HCT116 (cell line): ENCODE measurements around the gene CCDC154. TPM values are rescaled to one million over a fixed set of nuclear protein-coding genes. Genes with fewer than 3 reads are reported as not detected.

ENCODE experiments used
- ATAC-seq: fragments of 200-7000 bp; cut with Tn5 transposase; 2 replicates; pipeline ENCODE4 v1.9.1; 2020; ENCODE audit warnings: mild to moderate bottlenecking, moderate library complexity
- BruUV-seq: library from RNA; stranded (reverse); fragments of 400-500 nt; replicated peaks from 2 replicates; lab custom pipeline; 2021; lab: Mats Ljungman, UMichigan
- CTCF ChIA-PET: fragments of 300-600 bp; sonication (Branson Sonifier 250); formaldehyde crosslinking; loops from one replicate; lab custom pipeline; 2021; ENCODE audit warnings: antibody characterized with exemption; lab: Charles Lee
- POLR2A ChIA-PET: fragments of 300-600, 350-600 bp; sonication (Branson Sonifier 250); formaldehyde crosslinking; loops from one replicate; lab custom pipeline; 2021; ENCODE audit warnings: antibody characterized with exemption; lab: Charles Lee
- RAD21 ChIA-PET, 2 experiments: fragments of 300-600 bp; sonication (Branson Sonifier 250); formaldehyde crosslinking; loops; one replicate each; lab custom pipeline; 2023; ENCODE audit warnings: low total read pairs in 2 of 2; ENCODE audit not compliant: uncharacterized antibody in 2 of 2, unreplicated experiment in 2 of 2, low non-redundant PET in 1 of 2; lab: Charles Lee
- DNase-seq: peaks from one replicate; pipeline ENCODE4 v3.0.0-alpha.2; 2010; ENCODE audit warnings: low read depth, low spot score
- H2AFZ ChIP-seq: fragments of 200-600 bp; shearing (Covaris generic), sonication (generic); 2 replicates; pipeline ENCODE4 v1.6.1; 2017; ENCODE audit warnings: low read depth, mixed run types, mixed read lengths, antibody characterized with exemption, low read length; ENCODE audit not compliant: poor library complexity, severe bottlenecking
- H3K27ac ChIP-seq: 2 replicates; pipeline ENCODE4 v1.5.1; 2012; ENCODE audit warnings: low read depth, low read length
- H3K27me3 ChIP-seq: fragments of 200-600 bp; sonication (generic); 2 replicates; pipeline ENCODE4 v1.6.1; 2016; ENCODE audit warnings: mixed run types, low read length, mixed read lengths; ENCODE audit not compliant: insufficient read depth
- H3K36me3 ChIP-seq, 2 experiments: fragments of 200-500 bp in 1 of 2; fragments of 200-600 bp in 1 of 2; sonication (Bioruptor generic) in 1 of 2; sonication (generic) in 1 of 2; 2 replicates each; pipeline versions ENCODE4 v1.5.1 to v1.6.1; 2014 to 2016; ENCODE audit warnings: low read length in 2 of 2, inconsistent platforms in 1 of 2, mixed read lengths in 1 of 2, mixed run types in 1 of 2; ENCODE audit not compliant: insufficient read depth in 2 of 2, control insufficient read depth in 1 of 2
- H3K4me1 ChIP-seq, 2 experiments: fragments of 200-600 bp in 1 of 2; sonication (generic) in 1 of 2; 2 replicates each; pipeline versions ENCODE4 v1.5.1 to v1.6.1; 2012 to 2017; ENCODE audit warnings: low read length in 2 of 2, inconsistent platforms in 1 of 2, mild to moderate bottlenecking in 1 of 2, mixed read lengths in 1 of 2, mixed run types in 1 of 2, moderate library complexity in 1 of 2; ENCODE audit not compliant: insufficient read depth in 2 of 2, control insufficient read depth in 1 of 2
- H3K4me2 ChIP-seq: fragments of 200-600 bp; sonication (generic); 2 replicates; pipeline ENCODE4 v1.6.1; 2017; ENCODE audit warnings: mixed run types, low read length, mixed read lengths
- H3K4me3 ChIP-seq, 2 experiments: fragments of 200-600 bp in 1 of 2; sonication (generic) in 1 of 2; replicated peaks in 1 of 2; 2 replicates each; pipeline ENCODE4 v1.5.1; 2011 to 2016; ENCODE audit warnings: low read length in 2 of 2, control low read depth in 1 of 2, low read depth in 1 of 2, mild to moderate bottlenecking in 1 of 2, mixed read lengths in 1 of 2, mixed run types in 1 of 2
- H3K79me2 ChIP-seq: fragments of 200-600 bp; sonication (generic); 2 replicates; pipeline ENCODE4 v1.6.1; 2017; ENCODE audit warnings: mild to moderate bottlenecking, mixed run types, low read length, moderate library complexity, mixed read lengths; ENCODE audit not compliant: insufficient read depth
- H3K9ac ChIP-seq: fragments of 200-600 bp; sonication (generic); 2 replicates; pipeline ENCODE4 v1.6.1; 2016; ENCODE audit warnings: low read length, mixed read lengths
- H3K9me2 ChIP-seq: fragments of 200-600 bp; sonication (generic), shearing (Covaris generic); 2 replicates; pipeline ENCODE4 v1.6.1; 2017; ENCODE audit warnings: mixed run types, mild to moderate bottlenecking, moderate library complexity; ENCODE audit not compliant: insufficient read depth
- H3K9me3 ChIP-seq, 2 experiments: fragments of 200-500 bp in 1 of 2; fragments of 200-600 bp in 1 of 2; sonication (Bioruptor generic) in 1 of 2; sonication (generic) in 1 of 2; 2 replicates each; pipeline ENCODE4 v1.6.1; 2014 to 2017; ENCODE audit warnings: low read length in 2 of 2, mixed read lengths in 2 of 2, inconsistent platforms in 1 of 2, low read depth in 1 of 2, mild to moderate bottlenecking in 1 of 2, mixed run types in 1 of 2, moderate library complexity in 1 of 2; ENCODE audit not compliant: control insufficient read depth in 1 of 2, insufficient read depth in 1 of 2
- H4K20me1 ChIP-seq: fragments of 200-600 bp; sonication (generic), shearing (Covaris generic); 2 replicates; pipeline ENCODE4 v1.6.1; 2017; ENCODE audit warnings: mixed run types, mild to moderate bottlenecking, moderate library complexity; ENCODE audit not compliant: insufficient read depth
- CBX3 ChIP-seq: IDR thresholded peaks from 2 replicates; pipeline ENCODE4 v1.6.1; 2012; ENCODE audit warnings: low read depth
- ELF1 ChIP-seq: IDR thresholded peaks from 2 replicates; pipeline ENCODE4 v1.6.1; 2012; ENCODE audit warnings: low read depth, borderline replicate concordance
- EZH2phosphoT487 ChIP-seq: fragments of 200-600 bp; IDR thresholded peaks from 2 replicates; pipeline ENCODE4 v1.6.1; 2018; ENCODE audit warnings: antibody characterized with exemption, borderline replicate concordance
- FOSL1 ChIP-seq: IDR thresholded peaks from 2 replicates; pipeline ENCODE4 v1.6.1; 2012; ENCODE audit warnings: low read depth
- POLR2A ChIP-seq: IDR thresholded peaks from 2 replicates; pipeline ENCODE4 v1.7.0; 2011; ENCODE audit warnings: borderline replicate concordance; ENCODE audit not compliant: insufficient read depth, insufficient read length; ENCODE audit errors: extremely low read depth
- RAD21 ChIP-seq: IDR thresholded peaks from 2 replicates; pipeline ENCODE4 v1.6.1; 2012; ENCODE audit warnings: low read depth, mild to moderate bottlenecking
- SIN3A ChIP-seq: IDR thresholded peaks from 2 replicates; pipeline ENCODE4 v1.6.1; 2012; ENCODE audit warnings: low read depth
- SP1 ChIP-seq: IDR thresholded peaks from 2 replicates; pipeline ENCODE4 v1.6.1; 2012; ENCODE audit warnings: low read depth
- TCF7L2 ChIP-seq: IDR thresholded peaks from 2 replicates; pipeline ENCODE4 v1.7.0; 2011; ENCODE audit warnings: borderline replicate concordance, inconsistent platforms; ENCODE audit not compliant: insufficient read depth, insufficient read length; ENCODE audit errors: extremely low read depth
- ZFX ChIP-seq: fragments of 450-650 bp; IDR thresholded peaks from 2 replicates; pipeline ENCODE4 v1.6.1; 2017
- ZNF274 ChIP-seq: fragments of 200-500 bp; sonication (Bioruptor generic); IDR thresholded peaks from 2 replicates; pipeline ENCODE4 v1.6.1; 2014; ENCODE audit warnings: mild to moderate bottlenecking, low read depth, low read length, inconsistent platforms
- intact Hi-C: fragments of 100-400 bp; cut with micrococcal nuclease; formaldehyde crosslinking; loops from 2 replicates; pipeline ENCODE4 v1.10.0; 2022
- total RNA-seq: library from RNA; stranded (reverse); gene quantifications from one replicate; pipeline ENCODE4 v1.2.1, GENCODE V29; 2021; ENCODE audit not compliant: unreplicated experiment
- TF ChIP-seq, protein P1 (sequence below), 3 experiments: fragments of 200-600 bp in 1 of 3; sonication (generic) in 1 of 3; IDR thresholded peaks in 2 of 3; conservative IDR thresholded peaks in 1 of 3; 2 replicates each; pipeline ENCODE4 v1.5.1; 2012 to 2017; ENCODE audit warnings: low read depth in 2 of 3, low read length in 2 of 3, antibody characterized with exemption in 1 of 3, borderline replicate concordance in 1 of 3, control low read depth in 1 of 3, mild to moderate bottlenecking in 1 of 3, mixed read lengths in 1 of 3, mixed run types in 1 of 3, moderate library complexity in 1 of 3; ENCODE audit not compliant: insufficient read depth in 1 of 3

CCDC154 gene
- total RNA-seq, 1 experiment from 2014 or later = 1.7 TPM

DNA sequence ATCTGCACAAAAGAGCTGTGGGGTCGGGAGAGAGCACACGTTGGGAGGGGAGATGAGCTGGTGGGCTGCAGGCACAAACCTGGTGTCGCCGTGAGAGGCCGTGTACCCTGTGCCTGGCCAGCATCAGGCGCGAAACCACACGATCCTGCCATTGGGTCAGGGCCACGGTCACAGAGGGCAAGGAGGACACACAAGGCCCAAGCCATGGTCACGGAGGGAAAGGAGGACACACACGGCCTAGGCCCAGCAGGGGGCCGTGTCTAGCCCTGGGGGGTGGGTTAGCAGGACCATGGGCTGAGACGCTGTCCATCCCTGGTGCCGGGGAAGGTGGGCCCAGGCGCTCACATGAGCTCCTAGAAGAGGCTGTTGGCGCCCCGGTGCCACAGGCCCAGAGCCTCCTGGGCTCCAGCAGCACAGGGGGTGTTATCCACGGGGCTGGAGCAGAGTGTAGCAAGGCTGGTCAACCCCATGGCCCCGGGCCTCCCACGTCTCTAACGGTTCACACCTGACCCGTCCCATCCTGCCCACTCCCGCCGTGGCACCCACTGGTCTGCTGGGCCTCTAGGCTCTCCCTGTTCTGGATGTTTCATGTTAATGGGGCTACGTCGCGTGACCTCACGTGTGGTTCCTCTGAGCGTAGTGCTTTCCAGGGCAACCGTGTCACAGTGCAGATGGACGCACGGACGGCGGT lies 7.5 kb upstream of the CCDC154 start:
- ATAC-seq = no peak
- no peak overlapping the region for H3K9ac ChIP-seq
- CTCF ChIA-PET = no interaction called here
- H3K27me3 ChIP-seq = no peaks in the 10 kb centered on the region
- no peak overlapping the region for H2AFZ ChIP-seq
- no peak overlapping the region for H3K27ac ChIP-seq
- H3K79me2 ChIP-seq = no peaks in the 10 kb centered on the region
- RAD21 ChIA-PET = no interaction called here
- H3K9me2 ChIP-seq = no peaks in the 10 kb centered on the region
- H3K36me3 ChIP-seq = no peaks in the 10 kb centered on the region; a peak in 1 of 4 replicates
- intact Hi-C loops = no loop called here
- POLR2A ChIA-PET = no interaction called here
- no TSS peak for BruUV-seq
- no peaks in the 10 kb centered on the region for H3K9me3 ChIP-seq
- no peaks in the 10 kb centered on the region for H3K4me1 ChIP-seq
- TF ChIP-seq SP1 (no peak), ZFX (no peak), RAD21 (no peak), EZH2phosphoT487 (no peak), ZNF274 (no peak), FOSL1 (no peak), CBX3 (no peak)
- TF ChIP-seq, protein P1, sequence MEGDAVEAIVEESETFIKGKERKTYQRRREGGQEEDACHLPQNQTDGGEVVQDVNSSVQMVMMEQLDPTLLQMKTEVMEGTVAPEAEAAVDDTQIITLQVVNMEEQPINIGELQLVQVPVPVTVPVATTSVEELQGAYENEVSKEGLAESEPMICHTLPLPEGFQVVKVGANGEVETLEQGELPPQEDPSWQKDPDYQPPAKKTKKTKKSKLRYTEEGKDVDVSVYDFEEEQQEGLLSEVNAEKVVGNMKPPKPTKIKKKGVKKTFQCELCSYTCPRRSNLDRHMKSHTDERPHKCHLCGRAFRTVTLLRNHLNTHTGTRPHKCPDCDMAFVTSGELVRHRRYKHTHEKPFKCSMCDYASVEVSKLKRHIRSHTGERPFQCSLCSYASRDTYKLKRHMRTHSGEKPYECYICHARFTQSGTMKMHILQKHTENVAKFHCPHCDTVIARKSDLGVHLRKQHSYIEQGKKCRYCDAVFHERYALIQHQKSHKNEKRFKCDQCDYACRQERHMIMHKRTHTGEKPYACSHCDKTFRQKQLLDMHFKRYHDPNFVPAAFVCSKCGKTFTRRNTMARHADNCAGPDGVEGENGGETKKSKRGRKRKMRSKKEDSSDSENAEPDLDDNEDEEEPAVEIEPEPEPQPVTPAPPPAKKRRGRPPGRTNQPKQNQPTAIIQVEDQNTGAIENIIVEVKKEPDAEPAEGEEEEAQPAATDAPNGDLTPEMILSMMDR (IDR thresholded peaks at IDR 0.05 in 2 of 3, conservative IDR thresholded peaks at IDR 0.05 in 1 of 3; ENCODE audit: borderline replicate concordance in 1 of 3, insufficient read depth in 1 of 3, low read depth in 2 of 3, low read length in 2 of 3) = no peak
- TF ChIP-seq, all 23 proteins: peak for 0
- H3K4me2 ChIP-seq = no peak overlapping the region
- H3K4me3 ChIP-seq = no peak overlapping the region
- no peaks in the 10 kb centered on the region for H4K20me1 ChIP-seq
- DNase-seq = no peak

DNA sequence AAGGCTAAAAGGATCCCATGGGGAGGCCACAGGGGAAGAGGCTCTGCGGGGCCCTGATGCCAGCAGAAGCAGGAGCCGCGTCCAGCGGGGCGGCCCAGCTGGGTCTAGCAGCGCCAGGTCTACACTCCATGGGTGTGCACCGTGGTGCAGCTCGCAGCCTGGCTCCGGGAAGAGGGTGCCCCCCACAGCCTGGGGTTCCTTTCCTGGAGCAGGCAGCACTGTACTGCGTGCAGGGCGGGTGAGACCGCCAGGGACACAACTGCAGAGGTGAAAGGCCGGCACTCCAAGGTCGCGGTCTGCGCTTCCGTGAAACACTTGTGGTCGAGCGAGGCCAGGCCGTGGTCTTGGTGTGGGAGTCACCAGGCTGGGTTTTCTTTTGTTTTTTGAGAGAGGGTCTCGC lies 6.5 kb upstream of the CCDC154 start:
- RAD21 ChIA-PET = no interaction called here
- H3K36me3 ChIP-seq = no peaks in the 10 kb centered on the region; a peak in 1 of 4 replicates
- DNase-seq = no peak

More for the DNA sequence above, 6.5 kb upstream of the CCDC154 start:
- no peak overlapping the region for H3K27ac ChIP-seq
- CTCF ChIA-PET = no interaction called here
- POLR2A ChIA-PET = no interaction called here
- no peaks in the 10 kb centered on the region for H3K9me2 ChIP-seq
- H2AFZ ChIP-seq = no peak overlapping the region
- BruUV-seq = no TSS peak
- intact Hi-C loops = no loop called here
- H3K4me3 ChIP-seq = no peak overlapping the region
- H4K20me1 ChIP-seq = no peaks in the 10 kb centered on the region
- ATAC-seq = no peak
- H3K4me1 ChIP-seq = no peaks in the 10 kb centered on the region
- H3K27me3 ChIP-seq = no peaks in the 10 kb centered on the region
- no peaks in the 10 kb centered on the region for H3K9me3 ChIP-seq
- H3K79me2 ChIP-seq = no peaks in the 10 kb centered on the region
- no peak for TF ChIP-seq ELF1
- no peak for TF ChIP-seq POLR2A
- TF ChIP-seq SIN3A = no peak
- no peak for TF ChIP-seq TCF7L2
- no peak for TF ChIP-seq RAD21
- no peak overlapping the region for H3K4me2 ChIP-seq
- no peak overlapping the region for H3K9ac ChIP-seq
